Gastroesophageal sphincter (tissue), 3 donors: ENCODE results near the gene RGL1.

ENCODE experiments used
- CTCF ChIP-seq, 4 experiments: fragments of 200-600 bp in 2 of 4; fragments of 450-650 bp in 2 of 4; sonication (generic) in 1 of 4; IDR thresholded peaks; one replicate each; pipeline ENCODE4 v1.5.1; 2017 to 2019; ENCODE audit warnings: antibody characterized with exemption in 4 of 4, mild to moderate bottlenecking in 2 of 4, moderate library complexity in 2 of 4
- EP300 ChIP-seq: sonication (generic); formaldehyde crosslinking; IDR thresholded peaks from one replicate; pipeline ENCODE4 v1.6.1; 2017; ENCODE audit warnings: antibody characterized with exemption, mild to moderate bottlenecking
- POLR2A ChIP-seq, 2 donors: fragments of 450-650 bp; IDR thresholded peaks; one replicate each; pipeline ENCODE4 v1.6.1; 2017; ENCODE audit warnings: antibody characterized with exemption in 2 of 2, mild to moderate bottlenecking in 2 of 2, moderate library complexity in 1 of 2
- POLR2AphosphoS5 ChIP-seq: sonication (generic); formaldehyde crosslinking; IDR thresholded peaks from one replicate; pipeline ENCODE4 v1.6.1; 2017; ENCODE audit warnings: antibody characterized with exemption

- TF ChIP-seq CTCF (IDR thresholded peaks at IDR 0.05) (no peak), POLR2AphosphoS5 (no peak), POLR2A (IDR thresholded peaks at IDR 0.05) (no peak), EP300 (no peak)
Measured at GRCh38 chr1:183871601-183872000, 66.7 kb downstream of the RGL1 start.
